ENCODE measurements around the gene DPP9. TPM values are rescaled to one million over a fixed set of nuclear protein-coding genes. Genes with fewer than 3 reads are reported as not detected.

The DPP9 gene
- total and polyA plus RNA-seq, 2 of the 4 experiments (the other 2 are of a cell fraction): 12.4 to 33.0 TPM

DNA sequence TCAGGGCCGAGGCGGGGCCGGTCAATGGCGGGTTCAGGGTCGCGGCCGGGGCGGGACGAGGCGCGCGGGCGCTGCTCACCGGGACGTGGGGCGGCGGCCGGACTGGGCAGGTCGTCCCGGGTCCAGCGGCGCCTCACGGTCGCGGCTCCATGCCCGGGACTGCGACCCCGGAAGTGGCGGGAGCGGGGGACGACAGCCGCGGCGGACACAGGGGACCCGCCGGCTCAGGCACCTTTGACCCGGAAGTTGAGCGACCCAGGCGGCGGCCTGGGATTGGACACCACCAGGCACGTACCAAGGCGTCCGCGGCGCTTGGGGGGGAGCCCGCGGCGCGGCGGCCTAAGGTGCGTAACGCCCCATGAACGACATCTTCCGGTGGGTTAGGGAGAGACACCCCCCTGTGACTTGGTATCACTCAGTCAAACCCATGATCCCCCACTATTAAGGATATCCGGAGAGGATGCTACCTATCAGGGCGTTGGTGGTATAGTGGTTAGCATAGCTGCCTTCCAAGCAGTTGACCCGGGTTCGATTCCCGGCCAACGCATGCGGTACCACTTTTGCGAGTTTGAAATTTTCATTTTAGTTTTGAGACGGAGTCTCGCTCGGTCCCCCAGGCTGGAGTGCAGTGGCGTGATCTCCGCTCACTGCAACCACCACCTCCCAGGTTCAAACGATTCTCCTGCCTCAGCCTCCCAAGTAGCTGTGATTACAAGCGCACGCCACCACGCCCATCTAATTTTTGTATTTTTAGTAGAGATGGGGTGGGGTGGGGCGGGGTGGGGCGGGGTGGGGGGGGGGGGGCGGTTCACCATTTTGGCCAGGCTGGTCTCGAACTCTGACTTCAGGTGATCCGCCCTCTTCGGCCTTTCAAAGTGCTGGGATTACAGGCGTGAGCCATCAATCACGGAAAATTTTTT, at the start of gene DPP9 (continued):
- no peak; the same call in 1 of the 2 replicates for TF ChIP-seq SMC3 (IDR thresholded peaks at IDR 0.05; ENCODE audit: low read depth, low read length)
- TF ChIP-seq, protein P1, sequence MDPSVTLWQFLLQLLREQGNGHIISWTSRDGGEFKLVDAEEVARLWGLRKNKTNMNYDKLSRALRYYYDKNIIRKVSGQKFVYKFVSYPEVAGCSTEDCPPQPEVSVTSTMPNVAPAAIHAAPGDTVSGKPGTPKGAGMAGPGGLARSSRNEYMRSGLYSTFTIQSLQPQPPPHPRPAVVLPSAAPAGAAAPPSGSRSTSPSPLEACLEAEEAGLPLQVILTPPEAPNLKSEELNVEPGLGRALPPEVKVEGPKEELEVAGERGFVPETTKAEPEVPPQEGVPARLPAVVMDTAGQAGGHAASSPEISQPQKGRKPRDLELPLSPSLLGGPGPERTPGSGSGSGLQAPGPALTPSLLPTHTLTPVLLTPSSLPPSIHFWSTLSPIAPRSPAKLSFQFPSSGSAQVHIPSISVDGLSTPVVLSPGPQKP (IDR thresholded peaks at IDR 0.05; ENCODE audit: borderline replicate concordance, low read depth, low read length): no peak
- peak; percentile 99; the same call in 1 of the 2 replicates for TF ChIP-seq CHD1 (IDR thresholded peaks at IDR 0.05; ENCODE audit: low read depth, low read length)

Measured in IMR-90 (cell line).